Endothelial cell of umbilical vein (primary cell): ENCODE measurements around the gene CCDC88B. TPM values are rescaled to one million over a fixed set of nuclear protein-coding genes. Genes with fewer than 3 reads are reported as not detected.

Experiments used
- BruUV-seq: library from RNA; stranded (reverse); fragments of 400-500 nt; replicated peaks from 2 replicates; lab custom pipeline; 2021; lab: Mats Ljungman, UMichigan
- CTCF ChIA-PET: fragments of 300-600, 350-600 bp; sonication (Branson Sonifier 250); formaldehyde crosslinking; loops from one replicate; lab custom pipeline; 2021; ENCODE audit warnings: antibody characterized with exemption, inconsistent platforms; lab: Charles Lee
- POLR2A ChIA-PET: fragments of 300-600, 350-600 bp; sonication (Branson Sonifier 250); formaldehyde crosslinking; loops from one replicate; lab custom pipeline; 2021; ENCODE audit warnings: antibody characterized with exemption, inconsistent platforms; lab: Charles Lee
- DNase-seq: peaks from one replicate; pipeline ENCODE4 v3.0.0-alpha.2; 2011; ENCODE audit warnings: low read depth, low spot score
- FAIRE-seq: peaks from 2 replicates; lab custom pipeline; 2011; peaks lifted over from hg19 to GRCh38; lab: Jason Lieb, UNC
- H2AFZ ChIP-seq: 2 replicates; pipeline ENCODE4 v1.6.0; 2012; ENCODE audit warnings: low read depth, low read length, control low read depth, inconsistent platforms
- H3K27ac ChIP-seq: 2 replicates; pipeline ENCODE4 v1.5.1; 2011; ENCODE audit warnings: low read depth, mild to moderate bottlenecking, control low read depth, low read length, moderate library complexity; ENCODE audit not compliant: insufficient read depth
- H3K27me3 ChIP-seq, 2 experiments: 2 replicates each; pipeline versions ENCODE4 v1.6.0 to v1.6.1; 2011; ENCODE audit warnings: low read length in 2 of 2, mixed read lengths in 1 of 2; ENCODE audit not compliant: control insufficient read depth in 2 of 2, insufficient read depth in 2 of 2
- H3K36me3 ChIP-seq, 2 experiments: 2 replicates in 1 of 2; 3 replicates in 1 of 2; pipeline ENCODE4 v1.5.1; 2011; ENCODE audit warnings: low read length in 2 of 2, mild to moderate bottlenecking in 1 of 2, moderate library complexity in 1 of 2; ENCODE audit not compliant: control insufficient read depth in 2 of 2, insufficient read depth in 2 of 2; ENCODE audit errors: extremely low read depth in 1 of 2
- H3K4me1 ChIP-seq: 3 replicates; pipeline ENCODE4 v1.5.1; 2011; ENCODE audit warnings: mild to moderate bottlenecking, low read length; ENCODE audit not compliant: control insufficient read depth, insufficient read depth; ENCODE audit errors: extremely low read depth
- H3K4me2 ChIP-seq: 2 replicates; pipeline ENCODE4 v1.6.1; 2011; ENCODE audit warnings: low read length, control low read depth, mixed read lengths; ENCODE audit not compliant: insufficient read depth
- H3K4me3 ChIP-seq, 3 experiments: fragments of 200-600 bp in 1 of 3; sonication (generic), shearing (Covaris generic) in 1 of 3; replicated peaks in 1 of 3; 2 replicates each; pipeline ENCODE4 v1.5.1; 2011 to 2016; ENCODE audit warnings: control low read depth in 3 of 3, low read length in 3 of 3, mild to moderate bottlenecking in 2 of 3, inconsistent platforms in 1 of 3, low read depth in 1 of 3, moderate library complexity in 1 of 3; ENCODE audit not compliant: insufficient read depth in 1 of 3
- H3K79me2 ChIP-seq: 2 replicates; pipeline ENCODE4 v1.6.0; 2012; ENCODE audit warnings: low read length, inconsistent platforms; ENCODE audit not compliant: control insufficient read depth, insufficient read depth
- H3K9ac ChIP-seq: replicated peaks from 2 replicates; pipeline ENCODE3; 2011; ENCODE audit warnings: low read length, control low read depth; ENCODE audit not compliant: insufficient read depth; ENCODE audit errors: extremely low read depth
- H3K9me1 ChIP-seq: replicated peaks from 3 replicates; pipeline ENCODE4 v1.6.0; 2011; ENCODE audit warnings: mild to moderate bottlenecking, low read length; ENCODE audit not compliant: control insufficient read depth, insufficient read depth; ENCODE audit errors: extremely low read depth
- H3K9me3 ChIP-seq: replicated peaks from 2 replicates; pipeline ENCODE4 v1.5.1; 2012; ENCODE audit warnings: low read length, inconsistent platforms; ENCODE audit not compliant: control insufficient read depth, insufficient read depth
- H4K20me1 ChIP-seq: replicated peaks from 2 replicates; pipeline ENCODE3; 2011; ENCODE audit warnings: mild to moderate bottlenecking, low read length; ENCODE audit not compliant: control insufficient read depth, insufficient read depth; ENCODE audit errors: extremely low read depth
- EZH2 ChIP-seq: IDR thresholded peaks from 2 replicates; pipeline ENCODE4 v1.6.1; 2012; ENCODE audit warnings: borderline replicate concordance, low read depth, mild to moderate bottlenecking, moderate library complexity, low read length, inconsistent platforms; ENCODE audit not compliant: severe bottlenecking
- FOS ChIP-seq: IDR thresholded peaks from 2 replicates; pipeline ENCODE4 v1.6.1; 2011; ENCODE audit warnings: mild to moderate bottlenecking, low read length, moderate library complexity, borderline replicate concordance; ENCODE audit not compliant: insufficient read depth
- GATA2 ChIP-seq: IDR thresholded peaks from 2 replicates; pipeline ENCODE4 v1.7.0; 2011; ENCODE audit warnings: low read depth, mild to moderate bottlenecking, moderate library complexity, mixed read lengths, low read length; ENCODE audit not compliant: insufficient read length, insufficient read depth
- JUN ChIP-seq: IDR thresholded peaks from 2 replicates; pipeline ENCODE4 v1.6.1; 2011; ENCODE audit warnings: borderline replicate concordance, low read depth; ENCODE audit not compliant: insufficient read length, insufficient read depth
- MYC ChIP-seq: IDR thresholded peaks from one replicate; pipeline ENCODE4 v1.6.1; 2011; ENCODE audit warnings: mild to moderate bottlenecking, low read depth, low read length
- POLR2A ChIP-seq: IDR thresholded peaks from 2 replicates; pipeline ENCODE4 v1.6.1; 2012; ENCODE audit warnings: low read depth, mild to moderate bottlenecking, control low read depth, low read length
- POLR2AphosphoS5 ChIP-seq: IDR thresholded peaks from 2 replicates; pipeline ENCODE4 v1.6.1; 2012; ENCODE audit warnings: low read depth, mild to moderate bottlenecking, control low read depth, low read length, moderate library complexity; ENCODE audit not compliant: insufficient read depth
- dilution Hi-C: fragments of 300-500 bp; cut with MboI; formaldehyde crosslinking; loops from one replicate; pipeline ENCODE4 v1.15.0; 2019; ENCODE audit warnings: low sequenced_read_pairs; ENCODE audit not compliant: extremely low pct_ligation_motif_present
- intact Hi-C: fragments of 100-400 bp; cut with micrococcal nuclease; formaldehyde crosslinking; loops from one replicate; pipeline ENCODE4 v1.10.0; 2022
- polyA plus RNA-seq, 4 experiments: library from polyadenylated mRNA; depleted of rRNA in 3 of 4; stranded (reverse) in 3 of 4; unstranded in 1 of 4; fragments of >200 nt; gene quantifications; 2 replicates each; pipeline versions ENCODE4 v1.2.1 to v1.2.3, GENCODE V29; 2011 to 2012; ENCODE audit warnings: missing spikeins in 1 of 4
- total RNA-seq: library from RNA; stranded (reverse); gene quantifications from 2 replicates; pipeline ENCODE4 v1.2.3, GENCODE V29; 2021
- TF ChIP-seq, protein P1 (sequence below): IDR thresholded peaks from 2 replicates; pipeline ENCODE4 v1.6.1; 2011; ENCODE audit not compliant: insufficient read depth, insufficient read length
- TF ChIP-seq, protein P2 (sequence below), 2 donors: IDR thresholded peaks; 1 replicate in 1 of 2; 2 replicates in 1 of 2; pipeline ENCODE4 v1.5.1; 2011; ENCODE audit warnings: low read length in 2 of 2, mild to moderate bottlenecking in 2 of 2, moderate library complexity in 2 of 2, control low read depth in 1 of 2, inconsistent platforms in 1 of 2, low read depth in 1 of 2; ENCODE audit not compliant: insufficient read depth in 1 of 2; ENCODE audit errors: extremely low read depth in 1 of 2

Gene CCDC88B
- total and polyA plus RNA-seq, 2 donors (not counting 3 experiments of a cell fraction or from before 2014, with no cell fraction given), result 1.8 to 2.7 TPM

DNA sequence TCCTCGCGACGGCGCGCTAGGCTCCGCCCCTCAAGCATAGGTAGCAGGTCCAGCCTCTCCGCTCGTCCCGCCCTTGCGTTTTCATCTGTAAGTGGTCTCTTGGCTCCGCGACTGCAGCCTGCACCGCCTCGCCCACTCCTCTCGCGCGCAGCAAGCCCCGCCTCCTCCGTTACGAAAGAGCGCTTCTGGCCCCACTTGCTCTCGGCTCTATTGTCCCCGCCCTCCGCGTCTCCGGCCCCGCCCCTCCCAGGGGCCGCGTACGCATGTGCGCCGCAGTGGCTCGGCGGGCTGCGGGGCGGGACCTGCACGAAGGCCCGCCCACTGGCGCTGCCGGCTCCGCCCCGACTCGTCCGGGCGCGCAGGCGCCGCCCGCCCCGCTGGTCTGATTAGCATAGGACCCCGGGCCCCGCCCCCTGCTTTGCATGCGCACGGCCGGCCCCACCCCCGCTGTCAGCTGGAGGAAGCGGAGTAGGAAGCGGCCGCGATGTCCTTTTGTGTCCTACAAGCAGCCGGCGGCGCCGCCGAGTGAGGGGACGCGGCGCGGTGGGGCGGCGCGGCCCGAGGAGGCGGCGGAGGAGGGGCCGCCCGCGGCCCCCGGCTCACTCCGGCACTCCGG is 34.8 kb upstream of the CCDC88B start, which contains the start of gene ESRRA:
Gene ESRRA (plus strand): TSS at position 450 of the 616 bp plus-strand sequence. CDS start 1,656 bp downstream, outside the sequence.
- Histone ChIP-seq H3K4me2 (peak within 1 kb of the TSS; percentile 60), H3K9me1 (no peaks in the 10 kb centered on the region), H3K9ac (peak within 1 kb of the TSS; percentile 55), H3K27me3 (peaks cover 0 to 4% of the 10 kb centered on the region in 2 experiments), H3K79me2 (peaks cover 10% of the 10 kb centered on the region), H3K9me3 (no peaks in the 10 kb centered on the region), H3K27ac (peak within 1 kb of the TSS; percentile 49), H2AFZ (peak within 1 kb of the TSS; percentile 57), H3K4me1 (peaks cover 14% of the 10 kb centered on the region), H3K36me3 (no peaks in the 10 kb centered on the region), H4K20me1 (no peaks in the 10 kb centered on the region), H3K4me3 (peak within 1 kb of the TSS; percentile 59 to 68 (median 66))
- ChIA-PET CTCF (interaction anchor here (0.7 to 6.7 kb wide), 23 partner anchors 10 to 304 kb away, joined by 3 to 413 read pairs (median 8); partner anchors contain the start of genes BAD, FERMT3, KCNK4 and NUDT22), POLR2A (interaction anchor here (1.0 to 1.1 kb wide), 2 partner anchors 13 to 79 kb away, joined by 4 to 5 read pairs; partner anchors contain the start of genes NUDT22, PRDX5, TRMT112 and TRPT1)
- FAIRE-seq (peak; percentile 97), DNase-seq (peak; percentile 99)
- intact Hi-C loops (loop anchor here (1.0 to 2.0 kb wide), 6 partner anchors 12 to 120 kb away; partner anchors contain the start of genes BAD, FKBP2, GPR137 and TRMT112), dilution Hi-C loops (no loop called here)
- no TSS peak for BruUV-seq
- TF ChIP-seq FOS, result no peak
- TF ChIP-seq EZH2, result no peak
- peak; percentile 38 for TF ChIP-seq MYC
- TF ChIP-seq POLR2AphosphoS5, result peak; percentile 10
- TF ChIP-seq, protein P1, sequence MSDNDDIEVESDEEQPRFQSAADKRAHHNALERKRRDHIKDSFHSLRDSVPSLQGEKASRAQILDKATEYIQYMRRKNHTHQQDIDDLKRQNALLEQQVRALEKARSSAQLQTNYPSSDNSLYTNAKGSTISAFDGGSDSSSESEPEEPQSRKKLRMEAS, result no peak
- TF ChIP-seq, protein P2, sequence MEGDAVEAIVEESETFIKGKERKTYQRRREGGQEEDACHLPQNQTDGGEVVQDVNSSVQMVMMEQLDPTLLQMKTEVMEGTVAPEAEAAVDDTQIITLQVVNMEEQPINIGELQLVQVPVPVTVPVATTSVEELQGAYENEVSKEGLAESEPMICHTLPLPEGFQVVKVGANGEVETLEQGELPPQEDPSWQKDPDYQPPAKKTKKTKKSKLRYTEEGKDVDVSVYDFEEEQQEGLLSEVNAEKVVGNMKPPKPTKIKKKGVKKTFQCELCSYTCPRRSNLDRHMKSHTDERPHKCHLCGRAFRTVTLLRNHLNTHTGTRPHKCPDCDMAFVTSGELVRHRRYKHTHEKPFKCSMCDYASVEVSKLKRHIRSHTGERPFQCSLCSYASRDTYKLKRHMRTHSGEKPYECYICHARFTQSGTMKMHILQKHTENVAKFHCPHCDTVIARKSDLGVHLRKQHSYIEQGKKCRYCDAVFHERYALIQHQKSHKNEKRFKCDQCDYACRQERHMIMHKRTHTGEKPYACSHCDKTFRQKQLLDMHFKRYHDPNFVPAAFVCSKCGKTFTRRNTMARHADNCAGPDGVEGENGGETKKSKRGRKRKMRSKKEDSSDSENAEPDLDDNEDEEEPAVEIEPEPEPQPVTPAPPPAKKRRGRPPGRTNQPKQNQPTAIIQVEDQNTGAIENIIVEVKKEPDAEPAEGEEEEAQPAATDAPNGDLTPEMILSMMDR (IDR thresholded peaks at IDR 0.05; ENCODE audit: extremely low read depth in 1 of 2, insufficient read depth in 1 of 2, low read depth in 1 of 2, low read length in 2 of 2), result no peak
- TF ChIP-seq GATA2, result no peak
- TF ChIP-seq JUN, result no peak
- TF ChIP-seq POLR2A, result no peak
